HG02623 (cell line): ENCODE data around the gene MPST.

Source experiments
- ATAC-seq: cut with Tn5 transposase; IDR thresholded peaks from one replicate; pipeline ENCODE4 v1.9.1; 2021; ENCODE audit warnings: moderate library complexity; ENCODE audit not compliant: unreplicated experiment

MPST gene

GRCh38 chr22:37021710-37022482 is 2.4 kb downstream of the MPST start:
- ATAC-seq = no peak

GRCh38 chr22:37022483-37023337 is 3.2 kb downstream of the MPST start:
- ATAC-seq = no peak

GRCh38 chr22:37023743-37024338 is 4.3 kb downstream of the MPST start:
- ATAC-seq = no peak

- ATAC-seq = no peak
Observed at GRCh38 chr22:37024339-37025157, 5.0 kb downstream of the MPST start.

- ATAC-seq = no peak
Observed at GRCh38 chr22:37025500-37026070, 6.0 kb downstream of the MPST start.

GRCh38 chr22:37026325-37026724 is 6.8 kb downstream of the MPST start:
- no peak for ATAC-seq

- ATAC-seq = no peak
Observed at GRCh38 chr22:37027556-37027955, 8.0 kb downstream of the MPST start.

GRCh38 chr22:37028692-37029674 is 9.4 kb downstream of the MPST start:
- no peak for ATAC-seq

- ATAC-seq = no peak
Observed at GRCh38 chr22:37030560-37031281, 11.2 kb downstream of the MPST start.

GRCh38 chr22:37032134-37032534 is 12.6 kb downstream of the MPST start:
- ATAC-seq = no peak

GRCh38 chr22:37032535-37033460 is 13.3 kb downstream of the MPST start:
- no peak for ATAC-seq

GRCh38 chr22:37033605-37034430 is 14.3 kb downstream of the MPST start:
- no peak for ATAC-seq

GRCh38 chr22:37036655-37037377 is 17.3 kb downstream of the MPST start:
- no peak for ATAC-seq

GRCh38 chr22:37037669-37038068 is 18.1 kb downstream of the MPST start:
- ATAC-seq = no peak

GRCh38 chr22:37039466-37039865 is 19.9 kb downstream of the MPST start:
- no peak for ATAC-seq

- no peak for ATAC-seq
Observed at GRCh38 chr22:37043209-37043827, 23.8 kb downstream of the MPST start.
